Measurements from ENCODE around the gene SLC25A2.

DNA sequence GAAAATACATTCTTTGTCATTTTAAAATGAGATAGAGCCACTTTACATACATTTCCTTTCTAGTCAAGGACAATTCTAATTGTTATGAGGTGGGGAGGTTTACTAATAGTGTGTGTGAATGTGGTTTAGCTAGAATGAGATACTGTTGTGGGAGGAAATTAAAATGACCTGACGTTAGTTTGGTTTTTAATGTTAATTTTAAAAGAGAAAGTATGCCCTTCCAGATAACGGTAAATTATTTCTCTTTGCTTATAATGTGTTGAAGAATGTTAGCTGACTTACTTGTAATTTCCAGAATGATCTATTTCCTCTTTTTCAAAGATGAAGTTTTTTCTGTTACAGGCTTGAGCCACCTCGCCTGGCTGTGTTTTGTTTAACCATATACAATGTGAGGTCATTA, 18.4 kb upstream of the SLC25A2 start:
- TF ChIP-seq POLR2A (IDR thresholded peaks at IDR 0.05) = no peak
- TF ChIP-seq, protein P1, sequence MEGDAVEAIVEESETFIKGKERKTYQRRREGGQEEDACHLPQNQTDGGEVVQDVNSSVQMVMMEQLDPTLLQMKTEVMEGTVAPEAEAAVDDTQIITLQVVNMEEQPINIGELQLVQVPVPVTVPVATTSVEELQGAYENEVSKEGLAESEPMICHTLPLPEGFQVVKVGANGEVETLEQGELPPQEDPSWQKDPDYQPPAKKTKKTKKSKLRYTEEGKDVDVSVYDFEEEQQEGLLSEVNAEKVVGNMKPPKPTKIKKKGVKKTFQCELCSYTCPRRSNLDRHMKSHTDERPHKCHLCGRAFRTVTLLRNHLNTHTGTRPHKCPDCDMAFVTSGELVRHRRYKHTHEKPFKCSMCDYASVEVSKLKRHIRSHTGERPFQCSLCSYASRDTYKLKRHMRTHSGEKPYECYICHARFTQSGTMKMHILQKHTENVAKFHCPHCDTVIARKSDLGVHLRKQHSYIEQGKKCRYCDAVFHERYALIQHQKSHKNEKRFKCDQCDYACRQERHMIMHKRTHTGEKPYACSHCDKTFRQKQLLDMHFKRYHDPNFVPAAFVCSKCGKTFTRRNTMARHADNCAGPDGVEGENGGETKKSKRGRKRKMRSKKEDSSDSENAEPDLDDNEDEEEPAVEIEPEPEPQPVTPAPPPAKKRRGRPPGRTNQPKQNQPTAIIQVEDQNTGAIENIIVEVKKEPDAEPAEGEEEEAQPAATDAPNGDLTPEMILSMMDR (IDR thresholded peaks at IDR 0.05) = no peak
- no peak for TF ChIP-seq POLR2AphosphoS5 (IDR thresholded peaks at IDR 0.05)
